Measurements from ENCODE around the gene PCSK5.

GRCh38 chr9:75935591-75935990 is 45.1 kb downstream of the PCSK5 start:
- TF ChIP-seq, protein P1, sequence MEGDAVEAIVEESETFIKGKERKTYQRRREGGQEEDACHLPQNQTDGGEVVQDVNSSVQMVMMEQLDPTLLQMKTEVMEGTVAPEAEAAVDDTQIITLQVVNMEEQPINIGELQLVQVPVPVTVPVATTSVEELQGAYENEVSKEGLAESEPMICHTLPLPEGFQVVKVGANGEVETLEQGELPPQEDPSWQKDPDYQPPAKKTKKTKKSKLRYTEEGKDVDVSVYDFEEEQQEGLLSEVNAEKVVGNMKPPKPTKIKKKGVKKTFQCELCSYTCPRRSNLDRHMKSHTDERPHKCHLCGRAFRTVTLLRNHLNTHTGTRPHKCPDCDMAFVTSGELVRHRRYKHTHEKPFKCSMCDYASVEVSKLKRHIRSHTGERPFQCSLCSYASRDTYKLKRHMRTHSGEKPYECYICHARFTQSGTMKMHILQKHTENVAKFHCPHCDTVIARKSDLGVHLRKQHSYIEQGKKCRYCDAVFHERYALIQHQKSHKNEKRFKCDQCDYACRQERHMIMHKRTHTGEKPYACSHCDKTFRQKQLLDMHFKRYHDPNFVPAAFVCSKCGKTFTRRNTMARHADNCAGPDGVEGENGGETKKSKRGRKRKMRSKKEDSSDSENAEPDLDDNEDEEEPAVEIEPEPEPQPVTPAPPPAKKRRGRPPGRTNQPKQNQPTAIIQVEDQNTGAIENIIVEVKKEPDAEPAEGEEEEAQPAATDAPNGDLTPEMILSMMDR (IDR thresholded peaks at IDR 0.05; ENCODE audit: low read depth, low read length, missing input control) = no peak
- no peak for TF ChIP-seq JUND (IDR thresholded peaks at IDR 0.05)
- TF ChIP-seq RAD21 (IDR thresholded peaks at IDR 0.05) = no peak
- TF ChIP-seq MAX (IDR thresholded peaks at IDR 0.05) = no peak
- no peak for TF ChIP-seq TAF1 (conservative IDR thresholded peaks at IDR 0.05)
- no peak for TF ChIP-seq RXRA (IDR thresholded peaks at IDR 0.05)
